CD14-positive monocyte (primary cell): ENCODE measurements around the gene SMIM7. TPM values are rescaled to one million over a fixed set of nuclear protein-coding genes. Genes with fewer than 3 reads are reported as not detected.
A peak's percentile ranks its signal among the peaks of the same experiment; 100 is the strongest.

Experiments
- DNase-seq, 3 donors: peaks; one replicate each; pipeline ENCODE4 v3.0.0-alpha.2; 2011 to 2022
- H2AFZ ChIP-seq: 2 replicates; pipeline ENCODE4 v1.6.0; 2012; ENCODE audit warnings: mild to moderate bottlenecking, low read depth, low read length, inconsistent platforms; ENCODE audit not compliant: insufficient read depth, poor library complexity, severe bottlenecking
- H3K27ac ChIP-seq, 2 donors: 1 replicate in 1 of 2; 2 replicates in 1 of 2; pipeline ENCODE4 v1.5.1; 2012 to 2013; ENCODE audit warnings: low read length in 2 of 2, control low read depth in 1 of 2, inconsistent platforms in 1 of 2, low read depth in 1 of 2, mild to moderate bottlenecking in 1 of 2
- H3K27me3 ChIP-seq, 2 donors: one replicate each; pipeline versions ENCODE4 v1.6.0 to v1.6.1; 2011 to 2013; ENCODE audit warnings: low read length in 2 of 2; ENCODE audit not compliant: control insufficient read depth in 2 of 2, insufficient read depth in 2 of 2
- H3K36me3 ChIP-seq, 2 donors: replicated peaks in 1 of 2; 1 replicate in 1 of 2; 2 replicates in 1 of 2; pipeline versions ENCODE4 v1.5.1 to v1.6.1; 2012 to 2013; ENCODE audit warnings: low read length in 2 of 2, control low read depth in 1 of 2, inconsistent platforms in 1 of 2, mild to moderate bottlenecking in 1 of 2; ENCODE audit not compliant: insufficient read depth in 2 of 2, control insufficient read depth in 1 of 2
- H3K4me1 ChIP-seq, 2 donors: 1 replicate in 1 of 2; 2 replicates in 1 of 2; pipeline versions ENCODE4 v1.5.1 to v1.6.1; 2012 to 2013; ENCODE audit warnings: low read length in 2 of 2, control low read depth in 1 of 2, inconsistent platforms in 1 of 2, mild to moderate bottlenecking in 1 of 2, moderate library complexity in 1 of 2; ENCODE audit not compliant: insufficient read depth in 2 of 2, control insufficient read depth in 1 of 2
- H3K4me2 ChIP-seq: replicated peaks from 2 replicates; pipeline ENCODE3; 2012; ENCODE audit warnings: low read length, moderate library complexity, mild to moderate bottlenecking; ENCODE audit not compliant: poor library complexity, severe bottlenecking; ENCODE audit errors: extremely low read depth
- H3K4me3 ChIP-seq, 3 experiments: fragments of 200-600 bp in 1 of 3; sonication (generic) in 1 of 3; replicated peaks in 1 of 3; 1 replicate in 2 of 3; 2 replicates in 1 of 3; pipeline ENCODE4 v1.5.1; 2011 to 2013; ENCODE audit warnings: low read length in 3 of 3, mild to moderate bottlenecking in 3 of 3, control low read depth in 2 of 3, low read depth in 2 of 3, inconsistent platforms in 1 of 3, moderate library complexity in 1 of 3
- H3K79me2 ChIP-seq: 2 replicates; pipeline ENCODE4 v1.6.0; 2012; ENCODE audit warnings: mild to moderate bottlenecking, control low read depth, inconsistent platforms, low read length, moderate library complexity; ENCODE audit not compliant: insufficient read depth
- H3K9ac ChIP-seq: 2 replicates; pipeline ENCODE4 v1.6.0; 2017; ENCODE audit warnings: low read length, mild to moderate bottlenecking; ENCODE audit not compliant: insufficient read depth, poor library complexity, severe bottlenecking
- H3K9me3 ChIP-seq, 2 donors: replicated peaks in 1 of 2; 1 replicate in 1 of 2; 2 replicates in 1 of 2; pipeline versions ENCODE4 v1.5.1 to v1.6.1; 2012 to 2013; ENCODE audit warnings: low read length in 2 of 2, control low read depth in 1 of 2; ENCODE audit not compliant: control insufficient read depth in 1 of 2, insufficient read depth in 1 of 2
- H4K20me1 ChIP-seq: 2 replicates; pipeline ENCODE4 v1.6.0; 2012; ENCODE audit warnings: mild to moderate bottlenecking, low read length, control low read depth, moderate library complexity; ENCODE audit not compliant: insufficient read depth
- H3K27ac Mint-ChIP-seq, 7 donors: one replicate each; pipeline ENCODE4 v1.8.0; 2020; ENCODE audit warnings: mild to moderate bottlenecking in 7 of 7, mixed read lengths in 7 of 7, moderate library complexity in 6 of 7, inconsistent platforms in 2 of 7
- H3K27me3 Mint-ChIP-seq, 3 donors: one replicate each; pipeline ENCODE4 v1.8.0; 2021 to 2022; ENCODE audit warnings: low read depth in 3 of 3, mild to moderate bottlenecking in 3 of 3, mixed read lengths in 3 of 3, moderate library complexity in 3 of 3, inconsistent platforms in 1 of 3
- H3K36me3 Mint-ChIP-seq, 2 donors: one replicate each; pipeline ENCODE4 v1.8.0; 2020; ENCODE audit warnings: mixed read lengths in 2 of 2, inconsistent platforms in 1 of 2, mild to moderate bottlenecking in 1 of 2
- H3K4me1 Mint-ChIP-seq: one replicate; pipeline ENCODE4 v1.8.0; 2020; ENCODE audit warnings: mild to moderate bottlenecking, mixed read lengths
- H3K4me3 Mint-ChIP-seq, 2 donors: one replicate each; pipeline ENCODE4 v1.8.0; 2020; ENCODE audit warnings: mild to moderate bottlenecking in 2 of 2, mixed read lengths in 2 of 2, moderate library complexity in 1 of 2
- H3K9me3 Mint-ChIP-seq, 7 donors: one replicate each; pipeline ENCODE4 v1.8.0; 2020 to 2022; ENCODE audit warnings: mixed read lengths in 7 of 7, mild to moderate bottlenecking in 6 of 7, moderate library complexity in 6 of 7, inconsistent platforms in 2 of 7
- WGBS: methylation state at CpG from one replicate; pipeline ENCODE4 v1.1.5; 2013; ENCODE audit warnings: missing lambda C conversion rate; ENCODE audit not compliant: insufficient coverage; 5-methylcytosine and 5-hydroxymethylcytosine counted together
- intact Hi-C, 2 donors: fragments of 100-400 bp; cut with micrococcal nuclease; formaldehyde crosslinking; loops; one replicate each; pipeline versions ENCODE4 v1.15.0 to v1.15.1; 2023
- polyA plus RNA-seq, 3 donors: library from polyadenylated mRNA; depleted of rRNA in 1 of 3; unstranded in 2 of 3; stranded (reverse) in 1 of 3; fragments of 300-500 nt in 2 of 3; fragments of >200 nt in 1 of 3; fragmentation: Illumina TruSeq in 2 of 3; gene quantifications; 1 replicate in 2 of 3; 2 replicates in 1 of 3; pipeline ENCODE4 v1.2.3, GENCODE V29; 2012 to 2021
- TF ChIP-seq, protein P1 (sequence below): fragments of 200-600 bp; IDR thresholded peaks from one replicate; pipeline ENCODE4 v1.8.0; 2022; ENCODE audit warnings: antibody characterized with exemption, mild to moderate bottlenecking

Gene SMIM7
- polyA plus RNA-seq, 3 donors: 65.5 to 91.7 (median 86.7) TPM

DNA sequence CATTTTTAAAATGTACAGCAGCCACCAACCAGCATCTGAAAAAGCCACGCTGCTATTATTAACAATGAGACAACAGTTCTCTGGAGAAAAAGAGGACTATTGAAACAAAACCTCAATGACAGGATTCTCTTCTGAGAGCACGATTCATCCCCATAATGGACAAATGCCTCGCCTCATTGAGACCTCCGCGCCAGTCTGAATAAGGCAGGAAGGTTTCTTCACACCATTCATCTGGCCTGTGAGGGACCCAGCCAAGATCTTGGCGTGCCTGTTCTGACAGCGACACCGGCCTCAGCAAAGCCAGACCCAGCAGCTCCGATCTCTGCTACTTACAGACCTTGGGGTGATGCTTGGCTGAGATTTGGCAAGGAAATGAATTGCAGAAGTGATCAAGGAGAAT is 14.8 kb downstream of the SMIM7 start:
- DNase-seq: no peak
- no peak overlapping the region for H3K4me2 ChIP-seq
- WGBS: 100% methylated on average over 6 of the region's 9 CpGs
- H3K4me3 ChIP-seq: no peak overlapping the region
- H3K4me1 ChIP-seq: peaks cover 4 to 7% of the 10 kb centered on the region in 2 donors
- H3K27me3 ChIP-seq: no peaks in the 10 kb centered on the region
- Mint-ChIP-seq H3K27ac (peak overlapping the region in 2 of 7 donors; percentile 26 to 50), H3K36me3 (peaks cover 75 to 97% of the 10 kb centered on the region in 2 donors), H3K27me3 (no peaks in the 10 kb centered on the region), H3K4me1 (peaks cover 7% of the 10 kb centered on the region), H3K9me3 (no peaks in the 10 kb centered on the region), H3K4me3 (no peak overlapping the region)
- TF ChIP-seq, protein P1, sequence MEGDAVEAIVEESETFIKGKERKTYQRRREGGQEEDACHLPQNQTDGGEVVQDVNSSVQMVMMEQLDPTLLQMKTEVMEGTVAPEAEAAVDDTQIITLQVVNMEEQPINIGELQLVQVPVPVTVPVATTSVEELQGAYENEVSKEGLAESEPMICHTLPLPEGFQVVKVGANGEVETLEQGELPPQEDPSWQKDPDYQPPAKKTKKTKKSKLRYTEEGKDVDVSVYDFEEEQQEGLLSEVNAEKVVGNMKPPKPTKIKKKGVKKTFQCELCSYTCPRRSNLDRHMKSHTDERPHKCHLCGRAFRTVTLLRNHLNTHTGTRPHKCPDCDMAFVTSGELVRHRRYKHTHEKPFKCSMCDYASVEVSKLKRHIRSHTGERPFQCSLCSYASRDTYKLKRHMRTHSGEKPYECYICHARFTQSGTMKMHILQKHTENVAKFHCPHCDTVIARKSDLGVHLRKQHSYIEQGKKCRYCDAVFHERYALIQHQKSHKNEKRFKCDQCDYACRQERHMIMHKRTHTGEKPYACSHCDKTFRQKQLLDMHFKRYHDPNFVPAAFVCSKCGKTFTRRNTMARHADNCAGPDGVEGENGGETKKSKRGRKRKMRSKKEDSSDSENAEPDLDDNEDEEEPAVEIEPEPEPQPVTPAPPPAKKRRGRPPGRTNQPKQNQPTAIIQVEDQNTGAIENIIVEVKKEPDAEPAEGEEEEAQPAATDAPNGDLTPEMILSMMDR: no peak
- intact Hi-C loops: no loop called here
- H3K9me3 ChIP-seq: no peaks in the 10 kb centered on the region
- H3K36me3 ChIP-seq: peaks cover 66 to 93% of the 10 kb centered on the region in 2 donors
- H3K79me2 ChIP-seq: peaks cover 96% of the 10 kb centered on the region
- H2AFZ ChIP-seq: no peak overlapping the region
- H4K20me1 ChIP-seq: peaks cover 100% of the 10 kb centered on the region
- H3K9ac ChIP-seq: no peak overlapping the region
- H3K27ac ChIP-seq: no peak overlapping the region

DNA sequence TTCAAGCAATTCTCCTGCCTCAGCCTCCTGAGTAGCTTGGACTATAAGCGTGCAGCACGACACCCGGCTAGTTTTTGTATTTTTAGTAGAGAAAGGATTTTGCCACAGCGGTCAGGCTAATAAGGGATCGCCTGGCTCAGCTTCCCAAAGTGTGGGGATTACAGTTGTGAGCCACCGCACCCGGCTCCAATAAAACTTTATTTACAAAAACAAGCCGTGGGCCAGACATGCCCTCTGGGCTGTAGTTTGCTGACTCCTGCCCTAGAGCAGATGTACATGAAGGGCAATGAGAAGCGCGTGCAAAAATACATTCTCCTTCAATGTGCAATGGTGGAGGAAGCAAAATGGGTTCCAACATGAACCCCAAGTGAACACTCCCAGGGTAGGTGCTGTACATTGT is 18.2 kb downstream of the SMIM7 start:
- H3K36me3 ChIP-seq: peaks cover 86 to 99% of the 10 kb centered on the region in 2 donors
- H3K4me3 Mint-ChIP-seq: no peak overlapping the region
- no peak overlapping the region for H3K4me3 ChIP-seq
- H3K4me2 ChIP-seq: no peak overlapping the region
- H3K27me3 ChIP-seq: no peaks in the 10 kb centered on the region
- H3K9me3 Mint-ChIP-seq: peaks cover 0 to 2% (median 0%) of the 10 kb centered on the region in 7 donors
- intact Hi-C loops: no loop called here
- H4K20me1 ChIP-seq: peaks cover 100% of the 10 kb centered on the region
- no peak overlapping the region for H3K9ac ChIP-seq
- WGBS: no CpG with 5 or more reads among the region's 10 CpGs
- no peaks in the 10 kb centered on the region for H3K4me1 Mint-ChIP-seq
- no peak for DNase-seq
- H3K4me1 ChIP-seq: no peaks in the 10 kb centered on the region
- peak overlapping the region in 1 of 7 donors; percentile 18 for H3K27ac Mint-ChIP-seq
- no peaks in the 10 kb centered on the region for H3K9me3 ChIP-seq
- H3K27me3 Mint-ChIP-seq: no peaks in the 10 kb centered on the region
- H3K27ac ChIP-seq: no peak overlapping the region
- H3K79me2 ChIP-seq: peaks cover 98% of the 10 kb centered on the region
- H3K36me3 Mint-ChIP-seq: peaks cover 74 to 98% of the 10 kb centered on the region in 2 donors
- TF ChIP-seq, protein P1: no peak
- no peak overlapping the region for H2AFZ ChIP-seq
